CD4-positive, alpha-beta T cell treated with Interleukin-10 for 1 hour (primary cell): ENCODE results near the gene GM2A.
"Not testable (repeated sequence)": the region's sequence is repeated elsewhere in the genome, so short reads cannot be mapped to it uniquely, and the experiment has no call there.

ENCODE experiments used
- DNase-seq: peaks from one replicate; pipeline ENCODE4 v3.0.0-alpha.2; 2020

GM2A gene

DNA sequence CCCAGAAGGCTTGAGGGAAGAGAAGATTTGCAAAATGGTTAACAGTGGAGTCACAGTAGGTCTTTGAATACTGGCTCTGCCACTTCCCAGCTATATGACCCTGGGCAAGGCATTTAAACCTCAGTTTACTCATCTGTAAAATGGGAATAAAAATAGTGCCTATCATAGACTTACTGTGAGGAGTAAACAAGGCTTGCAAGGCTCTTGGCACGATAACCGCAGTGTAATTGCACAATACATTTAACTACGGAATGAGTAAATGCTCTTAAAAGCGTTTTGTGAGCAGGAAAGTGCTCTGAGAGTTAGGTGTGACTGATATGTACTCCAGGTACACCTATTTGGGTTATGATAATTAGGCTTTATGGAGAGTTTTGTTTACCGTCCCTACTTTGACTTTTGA lies 42.2 kb downstream of the GM2A start:
- DNase-seq, result no peak

DNA sequence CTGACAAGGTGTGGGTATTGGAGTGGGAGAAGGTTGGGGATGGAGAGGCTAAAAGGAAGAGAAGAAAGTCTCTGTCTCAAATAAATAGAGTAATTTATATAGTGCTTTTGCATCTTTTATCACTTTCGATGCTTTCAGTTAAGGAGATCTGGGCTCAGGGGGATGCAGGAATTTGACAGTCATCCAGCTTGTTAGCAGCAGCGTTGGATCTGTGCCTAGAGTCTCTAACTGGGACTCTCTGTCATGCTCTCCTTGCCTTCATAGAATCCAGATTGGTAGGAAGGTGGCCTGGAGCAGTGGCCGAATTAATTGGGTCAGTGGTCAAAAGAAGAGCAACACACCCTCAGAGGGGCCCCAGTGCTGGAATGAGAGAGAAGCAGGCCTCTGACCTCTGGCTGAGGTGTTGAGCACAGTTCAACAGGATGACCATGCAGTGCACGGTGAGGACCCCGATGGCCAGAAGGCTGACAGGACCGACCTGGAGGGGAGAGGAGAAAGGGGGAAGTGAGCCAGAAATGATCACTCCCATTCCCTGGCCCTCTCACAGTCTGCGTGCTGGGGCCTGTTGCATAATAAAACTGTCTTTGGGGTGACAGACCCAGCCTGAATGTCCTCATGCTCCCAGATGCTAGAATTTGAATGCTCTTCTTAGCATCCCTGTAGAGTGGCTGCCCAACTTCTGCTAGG lies 42.9 kb downstream of the GM2A start:
- DNase-seq, result no peak

DNA sequence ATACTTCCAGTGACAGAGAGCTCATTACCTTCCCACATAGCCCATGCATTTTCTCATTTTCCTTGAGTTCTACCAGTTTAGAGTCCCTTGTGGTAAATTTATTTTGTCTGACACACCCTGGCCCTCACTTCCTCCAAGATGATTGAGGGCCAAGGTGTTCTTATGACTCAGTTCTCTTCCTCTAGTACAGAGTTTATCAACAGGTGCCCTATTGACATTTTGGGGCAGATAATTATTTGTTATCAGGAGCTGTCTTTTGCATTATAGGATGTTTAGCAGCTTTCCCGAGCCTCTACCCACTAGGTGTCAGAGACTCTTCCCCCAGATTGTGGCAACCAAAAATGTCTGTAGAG lies 43.5 kb downstream of the GM2A start:
- no peak for DNase-seq

DNA sequence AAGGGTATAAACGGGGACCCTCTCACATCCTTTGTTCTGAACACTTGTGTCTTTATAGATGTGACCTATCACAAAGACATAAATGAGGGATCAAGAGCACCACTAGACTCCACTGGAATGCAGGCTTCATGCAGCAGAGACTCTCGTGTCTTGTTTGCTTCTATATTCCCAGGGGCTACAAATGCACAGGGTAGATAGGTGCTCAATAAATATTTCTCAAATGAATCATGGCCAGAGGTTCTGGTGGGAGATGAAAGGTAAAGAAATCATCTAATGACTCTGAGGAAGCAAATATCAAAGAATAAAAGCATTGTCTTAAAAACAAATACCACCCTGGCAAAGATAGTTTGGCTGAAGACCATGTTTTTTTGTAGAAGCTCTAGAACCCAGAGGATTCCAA lies 44.0 kb downstream of the GM2A start:
- DNase-seq, result no peak

DNA sequence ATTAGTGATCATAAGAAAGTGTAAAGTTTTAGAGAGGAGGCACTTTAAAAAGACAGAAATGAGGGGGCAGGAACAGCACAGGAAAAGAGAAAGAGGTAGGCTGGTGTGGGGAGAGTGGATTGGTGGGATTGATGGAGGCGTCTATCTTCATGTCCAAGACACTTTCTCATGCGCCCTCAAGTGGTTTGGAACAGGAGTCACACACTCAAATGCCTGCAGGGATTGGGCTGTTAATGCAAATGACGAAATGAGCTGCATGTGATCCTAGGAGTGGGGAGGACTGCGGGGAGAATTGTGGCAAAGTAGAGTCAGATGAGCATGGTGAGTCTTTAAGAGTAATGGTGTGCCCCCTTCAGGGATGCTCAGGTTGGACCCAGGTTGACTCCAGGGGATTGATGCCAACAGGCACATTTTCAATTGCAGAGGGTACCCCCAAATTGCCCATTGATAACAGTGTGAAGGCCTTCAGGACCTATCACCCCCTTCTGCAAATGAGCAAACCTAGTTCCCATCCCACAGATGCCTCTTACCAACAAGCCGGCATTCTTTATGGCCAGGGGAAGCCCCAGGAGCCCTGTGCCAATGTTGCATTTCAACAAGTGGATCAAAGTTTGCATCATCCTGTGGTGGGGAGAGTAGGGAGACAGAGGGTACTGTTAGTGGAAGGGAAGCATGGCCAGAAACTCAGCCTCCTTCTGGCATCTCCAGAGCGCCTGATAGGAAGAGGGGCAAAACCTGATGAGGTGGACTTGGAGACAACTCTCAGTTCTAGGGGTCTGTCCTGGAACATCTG lies 45.3 kb downstream of the GM2A start:
- no peak for DNase-seq

DNA sequence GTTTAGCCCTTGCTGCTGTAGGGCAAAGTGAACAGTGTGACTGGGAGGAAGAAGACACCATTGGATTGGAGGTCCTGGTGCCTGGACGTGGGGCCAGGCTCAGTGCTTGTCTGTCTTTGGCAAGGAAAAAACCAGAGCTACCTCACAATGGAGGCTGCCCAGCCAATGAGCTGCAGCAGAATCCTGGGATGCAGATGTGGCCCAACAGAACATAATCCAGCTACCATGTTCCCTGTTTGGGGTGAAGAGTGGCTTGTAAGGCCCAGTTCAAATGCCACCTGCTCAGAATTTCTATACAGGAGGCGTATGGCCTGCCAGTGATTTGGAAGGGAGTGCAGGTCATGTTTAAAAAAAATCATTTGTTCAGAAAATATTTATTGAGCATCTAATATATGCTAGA lies 50.7 kb downstream of the GM2A start, which contains the start of gene SLC36A3:
TSS of gene SLC36A3 (minus strand) at position 101 of the 400 bp plus-strand sequence. CDS start 412 bp downstream, outside the sequence.
- no peak for DNase-seq

DNA sequence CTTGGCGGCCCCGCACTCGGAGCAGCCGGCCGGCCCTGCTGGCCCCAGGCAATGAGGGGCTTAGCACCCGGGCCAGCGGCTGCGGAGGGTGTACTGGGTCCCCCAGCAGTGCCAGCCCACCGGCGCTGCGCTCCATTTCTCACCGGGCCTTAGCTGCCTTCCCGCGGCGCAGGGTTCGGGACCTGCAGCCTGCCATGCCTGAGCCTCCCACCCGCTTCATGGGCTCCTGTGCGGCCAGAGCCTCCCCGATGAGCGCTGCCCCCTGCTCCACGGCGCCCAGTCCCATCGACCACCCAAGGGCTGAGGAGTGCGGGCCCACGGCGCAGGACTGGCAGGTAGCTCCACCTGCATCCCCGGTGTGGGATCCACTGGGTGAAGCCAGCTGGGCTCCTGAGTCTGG lies 56.3 kb downstream of the GM2A start:
- DNase-seq, result not testable (repeated sequence)

DNA sequence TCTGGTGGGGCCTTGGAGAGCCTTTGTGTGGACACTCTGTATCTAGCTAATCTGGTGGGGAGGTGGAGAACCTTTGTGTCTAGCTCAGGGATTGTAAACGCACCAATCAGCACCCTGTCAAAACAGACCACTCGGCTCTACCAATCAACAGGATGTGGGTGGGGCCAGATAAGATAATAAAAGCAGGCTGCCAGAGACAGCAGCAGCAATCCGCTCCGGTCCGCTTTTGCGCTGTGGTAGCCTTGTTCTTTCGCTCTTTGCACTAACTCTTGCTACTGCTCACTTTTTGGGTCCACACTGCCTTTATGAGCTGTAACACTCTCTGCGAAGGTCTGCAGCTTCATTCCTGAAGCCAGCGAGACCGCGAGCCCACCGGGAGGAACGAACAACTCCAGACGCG lies 56.8 kb downstream of the GM2A start:
- not testable (repeated sequence) for DNase-seq

DNA sequence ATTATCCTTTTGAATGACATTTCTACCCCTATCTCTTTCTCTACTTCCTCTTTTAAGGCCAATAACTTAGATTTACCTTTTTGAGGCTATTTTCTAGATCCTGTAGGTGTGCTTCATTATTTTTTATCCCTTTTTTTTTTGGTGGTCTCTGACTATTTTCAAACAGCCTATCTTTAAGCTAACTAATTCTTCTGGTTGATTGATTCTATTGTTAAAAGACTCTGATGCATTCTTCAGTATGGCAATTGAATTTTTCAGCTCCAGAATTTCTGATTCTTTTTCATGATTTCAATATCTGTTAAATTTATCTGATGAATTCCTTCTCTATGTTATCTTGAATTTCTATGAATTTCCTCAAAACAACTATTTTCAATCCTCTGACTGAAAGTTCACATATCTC lies 57.9 kb downstream of the GM2A start:
- no peak for DNase-seq

DNA sequence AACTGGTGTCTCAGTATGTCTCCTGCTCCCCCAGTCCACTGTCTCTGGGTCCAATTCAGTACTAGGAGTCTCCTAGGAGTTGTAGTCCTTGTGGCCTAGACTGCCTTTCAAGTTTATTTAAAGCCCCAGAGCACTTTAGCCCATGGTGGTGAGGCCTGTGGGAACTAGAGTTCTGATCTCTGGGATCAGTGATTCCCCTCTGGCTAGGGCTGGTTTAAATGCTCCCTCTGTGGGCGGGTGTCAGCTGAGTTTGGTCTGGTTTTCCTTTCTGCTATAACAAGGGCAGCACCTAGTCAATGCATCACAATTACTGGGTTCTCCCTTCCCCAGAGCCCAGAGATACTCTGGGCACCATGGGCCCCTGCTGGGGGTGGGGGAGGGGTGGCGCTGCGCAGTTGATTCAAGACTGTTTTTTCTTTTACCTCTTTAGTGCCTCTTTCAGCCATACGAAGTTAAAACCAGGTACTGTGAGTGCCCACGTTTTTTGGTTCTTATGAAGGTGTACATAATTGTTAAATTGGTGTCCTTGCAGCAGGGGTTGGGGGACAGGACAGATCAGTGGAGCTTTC lies 59.9 kb downstream of the GM2A start:
- DNase-seq, result no peak

DNA sequence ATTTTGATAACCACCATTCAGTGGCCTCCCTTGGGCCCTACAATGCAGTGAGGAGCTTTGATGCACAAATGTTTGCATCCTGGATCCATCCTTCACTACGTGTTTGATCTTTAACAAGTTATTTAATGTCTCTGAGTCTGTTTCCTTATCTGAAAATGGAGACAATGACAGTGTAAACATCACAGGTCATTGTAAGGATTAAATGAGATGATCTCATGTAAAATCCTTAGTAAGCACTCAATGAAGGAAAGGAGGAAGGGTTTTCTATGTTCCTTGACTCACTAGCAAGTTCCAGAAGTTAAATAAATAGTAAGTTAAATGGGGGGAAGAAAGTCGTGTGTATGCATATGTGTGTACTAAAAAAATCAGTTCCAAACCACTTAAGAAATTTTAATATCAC lies 60.4 kb downstream of the GM2A start:
- DNase-seq, result no peak

DNA sequence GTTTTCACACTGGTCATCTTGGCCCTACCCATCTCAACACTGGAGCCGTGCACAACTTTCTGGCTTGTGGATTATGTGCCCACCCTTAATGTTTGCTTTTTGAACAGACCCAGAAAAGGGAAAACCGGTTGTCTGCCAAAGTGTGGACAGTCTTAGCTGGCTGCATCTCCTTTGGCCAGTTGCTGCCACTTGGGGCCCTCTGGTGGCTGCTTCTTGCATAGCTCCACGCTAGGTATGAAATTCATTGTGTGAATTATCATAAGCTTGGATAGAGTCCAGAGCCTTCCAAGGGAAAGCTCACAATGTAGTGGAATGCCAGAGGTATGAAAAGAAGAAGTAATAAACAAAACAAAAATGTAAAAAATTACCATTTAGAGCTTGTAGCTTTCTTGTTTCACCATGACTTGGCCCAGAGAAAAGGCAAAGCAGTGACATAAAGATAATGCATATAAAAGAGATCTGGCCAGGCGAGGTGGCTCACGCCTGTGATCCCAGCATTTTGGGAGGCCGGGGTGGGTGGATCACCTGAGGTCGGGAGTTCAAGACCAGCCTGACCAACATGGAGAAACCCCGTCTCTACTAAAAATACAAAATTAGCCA lies 63.1 kb downstream of the GM2A start:
- peak; percentile 36 for DNase-seq

DNA sequence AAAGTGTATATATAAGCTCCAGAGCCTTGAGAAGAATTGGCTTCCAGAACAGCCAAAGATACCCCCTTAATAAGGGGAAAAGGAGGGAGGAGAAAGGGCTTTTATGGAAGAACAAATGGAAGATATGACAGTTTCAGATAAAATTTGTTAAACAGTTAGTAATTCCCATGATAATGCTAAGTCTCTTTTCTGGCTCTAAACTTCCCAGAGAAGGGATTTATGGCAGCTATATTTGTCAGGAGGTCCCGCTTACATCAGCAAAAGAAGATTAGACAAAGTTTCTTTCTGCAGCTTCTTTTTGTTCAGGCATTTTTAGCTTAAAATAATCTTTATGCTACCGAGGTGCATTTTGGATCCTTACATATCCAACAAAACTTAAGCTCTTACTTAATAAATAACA lies 64.9 kb downstream of the GM2A start:
- no peak for DNase-seq

DNA sequence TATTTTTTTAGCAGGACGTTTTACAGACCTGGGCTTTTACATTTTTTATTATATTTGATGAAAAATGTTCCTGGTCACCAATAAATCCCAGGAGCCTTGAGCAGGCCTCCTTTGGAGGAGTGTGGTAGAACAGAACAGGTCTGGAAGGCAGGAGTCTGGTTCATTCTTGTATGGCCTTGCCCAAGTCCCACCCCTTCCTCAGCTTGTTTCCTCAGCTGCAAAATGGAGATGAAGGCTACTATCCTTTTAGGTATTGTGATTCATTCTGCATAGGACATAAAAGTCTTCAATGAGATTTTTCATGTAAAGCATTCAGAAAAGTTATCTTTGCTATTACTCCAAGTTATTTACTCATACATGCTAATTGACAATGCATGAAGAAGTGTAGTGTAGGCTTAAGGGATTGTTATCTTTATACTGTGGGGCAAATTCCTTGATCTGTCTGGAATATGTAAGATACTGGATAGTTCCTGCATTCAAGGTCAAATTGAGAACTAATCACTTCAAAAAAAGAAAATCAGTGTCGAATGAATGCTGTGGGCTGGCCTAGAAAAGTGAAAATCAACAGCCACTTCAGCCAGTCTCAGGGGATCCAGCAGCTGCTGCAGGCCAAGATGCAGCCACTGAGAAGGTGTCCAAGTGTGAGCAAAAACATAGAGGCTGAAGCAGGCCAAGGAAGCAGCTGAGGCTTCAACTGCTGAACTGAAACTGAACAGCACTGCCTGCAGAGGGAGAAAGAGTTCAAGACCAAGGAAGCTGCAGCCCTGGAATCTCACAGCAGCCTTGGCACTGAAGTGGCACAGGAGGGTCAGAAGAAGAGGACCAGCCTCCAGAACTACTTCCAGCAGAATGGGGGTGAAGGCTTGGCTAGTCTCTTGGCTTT lies 66.1 kb downstream of the GM2A start:
- no peak for DNase-seq
